ENCODE results near the gene KICS2. TPM values are rescaled to one million over a fixed set of nuclear protein-coding genes. Genes with fewer than 3 reads are reported as not detected.

The KICS2 gene
- total RNA-seq, 4 donors from 2014 or later = 4.5 to 8.8 (median 6.4) TPM

DNA sequence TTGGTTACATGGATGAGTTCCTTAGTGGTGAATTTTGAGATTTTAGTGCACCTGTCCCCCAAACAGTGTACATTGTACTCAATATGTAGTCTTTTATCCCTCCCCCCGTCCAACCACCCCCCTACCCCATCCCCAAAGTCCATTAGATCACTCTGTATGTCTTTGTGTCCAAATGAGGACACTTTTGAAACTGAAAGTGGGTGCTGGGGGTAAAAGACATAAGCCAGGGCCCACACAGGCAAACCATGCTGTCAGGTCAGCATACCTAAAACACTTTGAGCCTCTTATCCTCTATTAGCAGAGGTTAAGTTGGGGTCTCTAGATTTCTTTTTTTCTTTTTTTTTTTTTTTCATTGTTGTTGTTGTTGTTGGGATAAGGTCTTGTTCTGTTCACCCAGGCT, 31.3 kb upstream of the KICS2 start:
- DNase-seq (ENCODE audit: extremely low spot score) = no peak
- Histone ChIP-seq H3K4me3 (no peak overlapping the region), H3K27ac (replicated peaks in 1 of 4) (peak overlapping the region in 3 of 4 donors; percentile 15 to 41 (median 38)), H3K9me3 (no peaks in the 10 kb centered on the region), H3K4me1 (peaks cover 0 to 2% (median 0%) of the 10 kb centered on the region in 4 donors), H3K27me3 (no peaks in the 10 kb centered on the region), H3K36me3 (no peaks in the 10 kb centered on the region)
- no peak for TF ChIP-seq POLR2AphosphoS5 (IDR thresholded peaks at IDR 0.05)
- no peak for TF ChIP-seq EP300 (IDR thresholded peaks at IDR 0.05)
- no peak for TF ChIP-seq POLR2A (IDR thresholded peaks at IDR 0.05; ENCODE audit: low read depth)
- no peak for TF ChIP-seq CTCF (IDR thresholded peaks at IDR 0.05)
- intact Hi-C loops (cut with DNase I) = no loop called here
- WGBS = 56% methylated on average over 1 of the region's 1 CpG

DNA sequence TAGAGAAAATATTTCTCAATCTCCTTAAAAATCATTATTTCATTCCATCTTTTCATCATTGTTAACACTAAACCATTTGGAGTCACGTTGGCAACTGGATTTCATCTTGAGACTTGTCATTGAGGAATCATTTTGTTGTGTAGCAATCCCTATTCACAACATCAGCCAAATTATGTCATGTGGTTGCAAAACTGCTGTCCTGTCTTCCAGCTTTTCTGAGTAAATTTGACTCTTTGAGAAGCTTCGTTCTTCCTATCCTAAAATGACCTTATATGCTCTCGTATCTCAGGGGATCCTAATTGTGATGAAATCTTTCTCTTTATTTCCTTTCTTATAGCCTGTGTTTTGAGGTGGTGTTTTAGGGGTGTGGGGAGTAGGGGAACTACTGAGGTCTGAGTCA, 30.6 kb upstream of the KICS2 start:
- no peak for TF ChIP-seq POLR2A (IDR thresholded peaks at IDR 0.05; ENCODE audit: low read depth)
- TF ChIP-seq POLR2AphosphoS5 (IDR thresholded peaks at IDR 0.05) = peak in 1 of 2 donors; percentile 58
- no peak for TF ChIP-seq EP300 (IDR thresholded peaks at IDR 0.05)
- intact Hi-C loops (cut with DNase I) = no loop called here
- H3K27me3 ChIP-seq = no peaks in the 10 kb centered on the region
- no peak for DNase-seq (ENCODE audit: extremely low spot score)
- no peaks in the 10 kb centered on the region for H3K36me3 ChIP-seq
- H3K4me3 ChIP-seq = no peak overlapping the region
- 48% methylated on average over 3 of the region's 3 CpGs for WGBS
- peak overlapping the region in 3 of 4 donors; percentile 15 to 41 (median 38) for H3K27ac ChIP-seq (replicated peaks in 1 of 4)
- no peaks in the 10 kb centered on the region for H3K9me3 ChIP-seq
- H3K4me1 ChIP-seq = peaks cover 0 to 2% (median 0%) of the 10 kb centered on the region in 4 donors

GRCh38 chr12:64243809-64244208, 21.7 kb upstream of the KICS2 start:
- 75% methylated on average over 4 of the region's 4 CpGs for WGBS
- H3K27ac ChIP-seq (replicated peaks in 1 of 4) = no peak overlapping the region

DNA sequence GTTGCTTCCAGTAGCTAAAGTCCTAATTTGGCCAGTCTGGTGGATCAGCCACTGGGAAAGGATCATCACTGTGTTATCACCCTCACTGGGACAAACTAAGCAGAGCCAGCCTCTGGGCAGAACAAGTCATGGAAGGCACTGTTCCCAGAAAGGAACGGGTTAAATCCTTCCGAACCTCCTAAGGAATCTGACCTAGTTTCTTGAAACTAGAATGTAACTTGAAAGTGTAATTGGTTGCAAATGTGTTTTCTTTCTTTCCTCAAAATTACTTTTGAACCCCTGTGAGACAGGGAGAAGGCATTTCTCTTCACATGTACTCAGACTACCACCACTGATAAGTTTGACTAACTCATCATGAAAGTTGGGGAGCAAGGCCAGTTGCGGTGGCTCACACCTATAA, 18.7 kb upstream of the KICS2 start:
- Histone ChIP-seq H3K4me3 (no peak overlapping the region), H3K4me1 (no peaks in the 10 kb centered on the region), H3K27me3 (no peaks in the 10 kb centered on the region), H3K36me3 (no peaks in the 10 kb centered on the region), H3K9me3 (no peaks in the 10 kb centered on the region), H3K27ac (replicated peaks in 1 of 4) (no peak overlapping the region)
- DNase-seq (ENCODE audit: extremely low spot score) = no peak
- no peak for TF ChIP-seq POLR2A (IDR thresholded peaks at IDR 0.05; ENCODE audit: low read depth)
- no peak for TF ChIP-seq POLR2AphosphoS5 (IDR thresholded peaks at IDR 0.05)
- TF ChIP-seq EP300 (IDR thresholded peaks at IDR 0.05) = no peak
- 82% methylated on average over 3 of the region's 3 CpGs for WGBS
- intact Hi-C loops (cut with DNase I) = no loop called here

More at GRCh38 chr12:64243809-64244208, 21.7 kb upstream of the KICS2 start:
- no peaks in the 10 kb centered on the region for H3K9me3 ChIP-seq
- intact Hi-C loops (cut with DNase I) = no loop called here
- H3K4me1 ChIP-seq = no peaks in the 10 kb centered on the region
- DNase-seq (ENCODE audit: extremely low spot score) = no peak
- H3K4me3 ChIP-seq = no peak overlapping the region
- no peaks in the 10 kb centered on the region for H3K27me3 ChIP-seq
- no peaks in the 10 kb centered on the region for H3K36me3 ChIP-seq
- no peak for TF ChIP-seq CTCF (IDR thresholded peaks at IDR 0.05)
- no peak for TF ChIP-seq EP300 (IDR thresholded peaks at IDR 0.05)
- no peak for TF ChIP-seq POLR2AphosphoS5 (IDR thresholded peaks at IDR 0.05)

- TF ChIP-seq EP300 (IDR thresholded peaks at IDR 0.05) (no peak), POLR2AphosphoS5 (IDR thresholded peaks at IDR 0.05) (no peak), POLR2A (IDR thresholded peaks at IDR 0.05; ENCODE audit: low read depth) (no peak)
- intact Hi-C loops (cut with DNase I) = no loop called here
- H3K4me1 ChIP-seq = no peaks in the 10 kb centered on the region
- no peaks in the 10 kb centered on the region for H3K36me3 ChIP-seq
- H3K4me3 ChIP-seq = no peak overlapping the region
- no peaks in the 10 kb centered on the region for H3K9me3 ChIP-seq
- DNase-seq (ENCODE audit: extremely low spot score) = no peak
- H3K27me3 ChIP-seq = no peaks in the 10 kb centered on the region
- H3K27ac ChIP-seq (replicated peaks in 1 of 4) = no peak overlapping the region
Measured at GRCh38 chr12:64237382-64237781, 15.3 kb upstream of the KICS2 start.

DNA sequence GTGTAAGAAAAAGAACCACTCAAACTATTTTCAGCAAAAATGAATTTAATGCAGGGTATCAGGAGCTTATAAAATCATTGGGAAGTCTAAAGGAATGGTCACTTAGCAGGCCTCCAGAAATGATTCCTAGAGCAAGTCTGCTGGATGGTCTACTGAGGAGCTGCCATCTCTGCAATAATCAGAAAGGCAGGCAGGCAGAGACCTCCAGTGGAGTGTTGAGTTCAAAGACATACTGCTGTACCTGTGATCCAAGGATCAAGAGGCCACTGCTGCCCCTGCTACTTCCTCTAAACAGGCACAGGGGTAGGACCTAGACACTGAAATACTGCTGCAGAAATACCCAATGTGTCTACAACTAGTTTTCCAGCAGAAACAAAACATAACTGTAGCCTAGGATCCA, 14.5 kb upstream of the KICS2 start:
- H3K27ac ChIP-seq (replicated peaks in 1 of 4) = no peak overlapping the region
- no peaks in the 10 kb centered on the region for H3K9me3 ChIP-seq
- TF ChIP-seq POLR2AphosphoS5 (IDR thresholded peaks at IDR 0.05) (no peak), POLR2A (IDR thresholded peaks at IDR 0.05; ENCODE audit: low read depth) (no peak), EP300 (IDR thresholded peaks at IDR 0.05) (no peak), CTCF (IDR thresholded peaks at IDR 0.05) (no peak)
- no peaks in the 10 kb centered on the region for H3K4me1 ChIP-seq
- no peaks in the 10 kb centered on the region for H3K27me3 ChIP-seq
- intact Hi-C loops (cut with DNase I) = no loop called here
- DNase-seq (ENCODE audit: extremely low spot score) = no peak
- H3K36me3 ChIP-seq = no peaks in the 10 kb centered on the region
- no peak overlapping the region for H3K4me3 ChIP-seq
